Muscle layer of duodenum (tissue), 2 donors: ENCODE measurements around the gene EFCAB14.
"Not testable (repeated sequence)": the region's sequence is repeated elsewhere in the genome, so short reads cannot be mapped to it uniquely, and the experiment has no call there.

Experiments used
- H3K27ac ChIP-seq: one replicate; pipeline ENCODE4 v1.7.0; 2013; ENCODE audit warnings: mild to moderate bottlenecking, low read length
- H3K27me3 ChIP-seq: one replicate; pipeline ENCODE4 v1.7.0; 2013; ENCODE audit warnings: low read depth, mild to moderate bottlenecking, control low read depth, low read length
- H3K36me3 ChIP-seq, 2 donors: one replicate each; pipeline ENCODE4 v1.7.0; 2013; ENCODE audit warnings: low read length in 2 of 2, control low read depth in 1 of 2, mild to moderate bottlenecking in 1 of 2; ENCODE audit not compliant: insufficient read depth in 2 of 2, control insufficient read depth in 1 of 2
- H3K4me1 ChIP-seq, 2 donors: one replicate each; pipeline ENCODE4 v1.7.0; 2013; ENCODE audit warnings: low read length in 2 of 2, mild to moderate bottlenecking in 2 of 2, control low read depth in 1 of 2, moderate library complexity in 1 of 2; ENCODE audit not compliant: insufficient read depth in 2 of 2, control insufficient read depth in 1 of 2
- H3K4me3 ChIP-seq, 2 donors: one replicate each; pipeline ENCODE4 v1.7.0; 2013; ENCODE audit warnings: low read length in 2 of 2, low read depth in 1 of 2, mild to moderate bottlenecking in 1 of 2
- H3K9me3 ChIP-seq, 2 donors: one replicate each; pipeline ENCODE4 v1.7.0; 2013; ENCODE audit warnings: low read length in 2 of 2, control low read depth in 1 of 2, mild to moderate bottlenecking in 1 of 2; ENCODE audit not compliant: control insufficient read depth in 1 of 2
- donor health status: healthy.

Gene EFCAB14

GRCh38 chr1:46651152-46651551, 67.8 kb downstream of the EFCAB14 start:
- H3K4me3 ChIP-seq, H3K27ac ChIP-seq, H3K27me3 ChIP-seq, H3K9me3 ChIP-seq: not testable (repeated sequence)
- H3K4me1 ChIP-seq: peaks cover 0 to 11% of the 10 kb centered on the region in 2 donors
- H3K36me3 ChIP-seq: peaks cover 13 to 42% of the 10 kb centered on the region in 2 donors

DNA sequence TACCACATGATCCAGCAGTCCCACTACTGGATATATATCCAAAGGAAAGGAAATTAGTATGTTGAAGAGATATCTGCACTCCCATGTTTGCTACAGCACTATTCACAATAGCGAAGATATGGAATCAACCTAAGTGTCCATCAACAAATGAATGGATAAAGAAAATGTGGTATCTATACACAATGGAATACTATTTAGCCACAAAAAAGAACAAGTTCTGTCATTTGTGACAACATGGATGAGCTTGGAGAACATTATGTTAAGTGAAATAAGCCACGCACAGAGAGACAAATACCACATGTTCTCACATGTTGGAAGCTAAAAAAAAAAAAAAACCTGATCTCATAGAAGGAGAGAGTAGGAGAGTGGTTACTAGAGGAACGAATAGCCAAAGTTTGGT, 68.4 kb downstream of the EFCAB14 start:
- H3K36me3 ChIP-seq: peaks cover 7 to 42% of the 10 kb centered on the region in 2 donors
- peaks cover 0 to 8% of the 10 kb centered on the region in 2 donors for H3K4me1 ChIP-seq
- H3K27ac ChIP-seq: no peak overlapping the region
- H3K27me3 ChIP-seq: no peaks in the 10 kb centered on the region
- no peak overlapping the region for H3K4me3 ChIP-seq
- peaks cover 0 to 9% of the 10 kb centered on the region in 2 donors for H3K9me3 ChIP-seq

- no peak overlapping the region for H3K4me3 ChIP-seq
- H3K4me1 ChIP-seq: peaks cover 0 to 11% of the 10 kb centered on the region in 2 donors
- H3K27ac ChIP-seq: no peak overlapping the region
- H3K27me3 ChIP-seq: no peaks in the 10 kb centered on the region
- peaks cover 6 to 40% of the 10 kb centered on the region in 2 donors for H3K36me3 ChIP-seq
- peaks cover 0 to 9% of the 10 kb centered on the region in 2 donors for H3K9me3 ChIP-seq
These were observed 69.2 kb downstream of the EFCAB14 start for GRCh38 chr1:46649764-46650163.

DNA sequence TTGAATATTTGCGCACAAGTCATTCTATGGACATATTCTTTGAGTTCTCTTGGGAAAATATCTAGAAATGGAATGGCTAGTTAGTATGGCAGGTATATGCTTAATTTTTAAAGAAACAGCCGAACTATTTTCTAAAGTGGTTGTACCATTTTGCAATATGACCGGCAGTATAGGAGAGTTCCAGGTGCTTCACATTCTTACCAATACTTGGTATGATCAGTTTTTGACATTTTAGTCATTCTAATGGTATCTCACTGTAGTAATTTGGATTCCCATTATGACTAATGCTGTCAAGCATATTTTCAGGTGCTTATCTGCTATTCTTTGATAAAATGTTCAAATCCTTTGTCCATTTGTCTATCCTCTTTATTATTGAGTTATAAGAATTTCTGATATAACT, 71.3 kb downstream of the EFCAB14 start:
- no peak overlapping the region for H3K27ac ChIP-seq
- peaks cover 0 to 18% of the 10 kb centered on the region in 2 donors for H3K4me1 ChIP-seq
- no peak overlapping the region for H3K4me3 ChIP-seq
- H3K27me3 ChIP-seq: no peaks in the 10 kb centered on the region
- peaks cover 0 to 9% of the 10 kb centered on the region in 2 donors for H3K9me3 ChIP-seq
- H3K36me3 ChIP-seq: peaks cover 6 to 31% of the 10 kb centered on the region in 2 donors

DNA sequence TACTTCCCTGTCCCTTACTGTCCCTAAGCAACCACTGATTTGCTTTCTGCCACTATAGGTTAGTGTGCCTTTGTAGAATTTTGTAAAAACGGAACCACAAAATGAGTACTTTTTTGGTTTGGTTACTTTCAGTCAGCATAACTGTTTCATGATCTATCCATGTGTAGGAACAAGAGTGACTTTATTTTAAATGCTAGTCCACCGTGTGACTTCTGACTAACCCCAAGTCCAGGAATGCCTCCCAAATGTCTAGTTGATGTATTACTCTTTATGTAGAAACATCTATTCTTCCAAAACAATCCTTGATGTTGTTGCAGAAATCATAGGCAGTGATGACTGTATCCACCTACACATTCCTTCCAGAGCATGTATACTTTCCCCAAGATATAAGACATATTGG, 72.1 kb downstream of the EFCAB14 start:
- H3K36me3 ChIP-seq: peaks cover 11 to 33% of the 10 kb centered on the region in 2 donors
- H3K27ac ChIP-seq: no peak overlapping the region
- no peak overlapping the region for H3K4me3 ChIP-seq
- no peaks in the 10 kb centered on the region for H3K27me3 ChIP-seq
- peaks cover 0 to 18% of the 10 kb centered on the region in 2 donors for H3K4me1 ChIP-seq
- peaks cover 0 to 9% of the 10 kb centered on the region in 2 donors for H3K9me3 ChIP-seq

GRCh38 chr1:46646331-46646730, 72.6 kb downstream of the EFCAB14 start:
- H3K27ac ChIP-seq: no peak overlapping the region
- H3K27me3 ChIP-seq: no peaks in the 10 kb centered on the region
- peaks cover 0 to 9% of the 10 kb centered on the region in 2 donors for H3K9me3 ChIP-seq
- H3K36me3 ChIP-seq: peaks cover 15 to 39% of the 10 kb centered on the region in 2 donors
- H3K4me1 ChIP-seq: peaks cover 0 to 18% of the 10 kb centered on the region in 2 donors
- no peak overlapping the region for H3K4me3 ChIP-seq

- Histone ChIP-seq H3K36me3 (peaks cover 15 to 40% of the 10 kb centered on the region in 2 donors), H3K9me3 (peaks cover 0 to 9% of the 10 kb centered on the region in 2 donors), H3K27me3 (no peaks in the 10 kb centered on the region), H3K4me1 (peaks cover 0 to 18% of the 10 kb centered on the region in 2 donors), H3K4me3 (no peak overlapping the region), H3K27ac (no peak overlapping the region)
These were observed 73.1 kb downstream of the EFCAB14 start for GRCh38 chr1:46645815-46646214.

DNA sequence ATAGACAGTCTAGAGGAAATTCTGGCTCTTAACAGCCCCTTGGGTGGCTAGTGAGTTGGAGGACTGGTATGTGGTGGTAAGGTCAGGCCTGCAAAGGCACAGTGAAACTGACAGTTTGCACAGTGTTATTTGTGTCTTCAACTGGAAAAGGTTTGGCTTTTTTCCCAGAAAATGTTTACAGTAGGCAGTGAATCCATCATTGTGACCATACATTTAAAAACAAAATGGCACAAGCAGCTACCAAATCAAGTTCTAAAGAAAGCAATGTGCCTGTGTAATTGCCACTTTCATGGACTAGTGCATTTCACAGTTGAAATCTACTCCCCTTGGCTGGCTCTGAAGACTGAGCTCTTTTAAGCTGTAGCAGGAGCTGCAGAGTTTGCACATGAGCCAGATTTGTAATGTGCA, 75.5 kb downstream of the EFCAB14 start:
- Histone ChIP-seq H3K9me3 (no peaks in the 10 kb centered on the region), H3K27me3 (no peaks in the 10 kb centered on the region), H3K27ac (no peak overlapping the region), H3K4me3 (no peak overlapping the region), H3K36me3 (peaks cover 10 to 23% of the 10 kb centered on the region in 2 donors), H3K4me1 (peaks cover 0 to 18% of the 10 kb centered on the region in 2 donors)

DNA sequence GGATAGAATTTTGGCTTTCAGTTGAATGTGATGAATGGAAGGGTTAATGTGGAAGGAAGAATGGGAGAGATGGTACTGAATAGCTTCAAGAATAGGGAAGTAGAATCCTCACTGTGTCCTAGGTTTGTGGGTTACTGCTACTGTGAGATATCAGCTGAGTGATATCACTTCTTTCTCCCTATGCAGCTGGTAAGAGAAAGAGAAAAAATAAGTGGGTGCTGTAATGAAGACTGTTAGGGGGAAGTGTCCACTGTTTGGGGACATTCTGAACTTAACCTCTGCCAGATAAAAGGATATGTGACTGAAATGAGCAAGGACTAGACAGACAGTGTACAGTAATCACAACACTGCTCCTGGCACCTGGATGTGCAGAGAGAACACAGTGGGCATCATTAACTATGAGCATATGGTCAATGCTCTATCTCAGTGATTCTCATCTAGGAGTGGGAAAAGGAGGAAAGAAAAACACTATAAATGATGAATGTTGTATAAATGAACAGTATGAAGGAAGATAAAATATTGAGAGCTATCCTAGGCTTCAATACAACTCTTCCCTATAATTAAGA, 76.7 kb downstream of the EFCAB14 start:
- Histone ChIP-seq H3K36me3 (peaks cover 15 to 17% of the 10 kb centered on the region in 2 donors), H3K9me3 (no peaks in the 10 kb centered on the region), H3K4me1 (peaks cover 0 to 26% of the 10 kb centered on the region in 2 donors), H3K27ac (no peak overlapping the region), H3K27me3 (no peaks in the 10 kb centered on the region), H3K4me3 (no peak overlapping the region)

DNA sequence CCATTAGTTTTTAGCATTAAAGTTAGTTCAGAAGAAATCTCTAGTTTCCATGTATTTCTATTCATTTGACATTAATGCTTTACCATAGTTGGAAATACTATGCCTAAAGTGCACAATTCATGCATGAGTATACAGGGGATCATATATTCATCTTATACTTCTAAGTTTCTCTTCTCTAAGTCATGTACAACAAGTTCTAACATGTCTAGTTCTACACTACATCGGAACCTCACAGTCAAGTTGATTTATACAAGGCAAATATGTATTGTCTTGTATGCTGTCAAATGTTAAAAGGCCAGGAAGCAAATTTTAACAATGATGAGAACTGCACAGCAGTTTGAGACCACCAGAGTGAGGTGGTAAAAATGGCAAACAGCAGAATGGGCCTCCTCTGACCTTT, 79.4 kb downstream of the EFCAB14 start:
- Histone ChIP-seq H3K27ac (no peak overlapping the region), H3K4me1 (peaks cover 0 to 23% of the 10 kb centered on the region in 2 donors), H3K4me3 (no peak overlapping the region), H3K9me3 (no peaks in the 10 kb centered on the region), H3K36me3 (peaks cover 26 to 31% of the 10 kb centered on the region in 2 donors), H3K27me3 (no peaks in the 10 kb centered on the region)

- Histone ChIP-seq H3K27me3 (no peaks in the 10 kb centered on the region), H3K36me3 (peaks cover 29 to 36% of the 10 kb centered on the region in 2 donors), H3K9me3 (no peaks in the 10 kb centered on the region), H3K4me3 (no peak overlapping the region), H3K4me1 (peaks cover 0 to 23% of the 10 kb centered on the region in 2 donors), H3K27ac (no peak overlapping the region)
These were observed 80.0 kb downstream of the EFCAB14 start for GRCh38 chr1:46638921-46639320.
